GM19239 (cell line): ENCODE data around the gene HOXD8.

Experiments used
- DNase-seq: peaks from one replicate; pipeline ENCODE4 v3.0.0; 2011; ENCODE audit warnings: low spot score; ENCODE audit not compliant: insufficient read length
- FAIRE-seq: peaks from 2 replicates; lab custom pipeline; 2011; peaks lifted over from hg19 to GRCh38; lab: Jason Lieb, UNC

The HOXD8 gene

DNA sequence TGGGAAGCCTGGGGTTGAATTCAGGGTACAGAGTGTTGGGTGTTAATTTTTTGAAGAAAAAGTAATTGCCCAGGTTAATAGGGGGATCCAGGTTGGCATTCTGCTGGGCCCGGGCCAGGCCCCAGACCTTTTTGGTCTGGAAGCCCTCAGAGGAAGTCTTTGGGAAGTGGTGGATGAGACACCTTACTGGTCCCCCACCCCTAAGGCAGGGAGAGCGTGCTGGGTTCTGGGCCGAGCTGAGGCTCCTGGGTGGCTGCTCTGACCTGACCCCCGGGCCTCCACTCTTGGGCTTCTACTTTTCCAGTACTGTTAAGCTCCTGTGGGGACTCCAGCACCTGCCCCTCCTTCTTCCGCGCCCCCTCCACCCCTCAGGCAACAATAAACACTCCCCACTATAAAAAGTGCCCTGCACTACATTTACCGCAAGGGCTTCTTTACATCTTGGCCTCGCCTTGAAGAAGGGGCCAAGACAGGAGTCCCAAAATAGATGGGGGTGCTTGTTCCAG is 26.8 kb downstream of the HOXD8 start:
- DNase-seq (no peak), FAIRE-seq (no peak)

DNA sequence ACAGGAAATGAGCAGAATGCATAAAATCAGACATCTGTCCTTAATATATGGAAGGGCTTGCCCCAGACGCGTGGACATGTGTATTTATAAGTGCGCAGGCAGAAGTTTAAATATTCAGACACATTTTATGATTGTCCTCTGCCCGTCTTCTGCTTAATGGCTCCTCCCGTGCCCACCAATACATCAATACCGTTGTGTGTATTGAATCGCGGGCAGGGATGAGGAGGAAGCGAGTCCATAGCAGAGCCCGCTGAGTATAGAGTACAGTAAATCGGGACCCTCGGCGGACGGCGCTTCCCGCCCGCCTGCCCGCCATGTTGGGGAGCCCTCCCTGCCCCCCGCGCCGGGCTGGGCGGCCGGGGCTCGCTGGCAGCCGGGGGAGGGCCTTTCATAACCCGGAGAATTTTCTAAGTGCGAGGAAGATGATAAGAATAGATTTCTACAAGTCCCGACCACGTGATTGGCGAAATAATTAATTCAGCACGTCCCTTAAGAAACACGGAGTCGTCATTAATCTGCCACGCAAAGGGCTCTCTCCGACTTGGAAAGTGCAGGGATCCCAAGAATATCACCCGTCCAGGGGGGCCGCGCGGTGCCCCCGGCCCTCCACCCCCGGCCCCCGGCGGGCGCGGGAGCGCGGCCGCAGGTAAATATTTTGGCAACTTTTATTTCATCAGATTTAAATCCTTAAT is 27.4 kb downstream of the HOXD8 start, which contains the start of gene HOXD3:
Gene HOXD3 (plus strand): TSS at position 501 of the 692 bp plus-strand sequence. CDS start 11,808 bp downstream, outside the sequence.
- FAIRE-seq (no peak), DNase-seq (no peak)

DNA sequence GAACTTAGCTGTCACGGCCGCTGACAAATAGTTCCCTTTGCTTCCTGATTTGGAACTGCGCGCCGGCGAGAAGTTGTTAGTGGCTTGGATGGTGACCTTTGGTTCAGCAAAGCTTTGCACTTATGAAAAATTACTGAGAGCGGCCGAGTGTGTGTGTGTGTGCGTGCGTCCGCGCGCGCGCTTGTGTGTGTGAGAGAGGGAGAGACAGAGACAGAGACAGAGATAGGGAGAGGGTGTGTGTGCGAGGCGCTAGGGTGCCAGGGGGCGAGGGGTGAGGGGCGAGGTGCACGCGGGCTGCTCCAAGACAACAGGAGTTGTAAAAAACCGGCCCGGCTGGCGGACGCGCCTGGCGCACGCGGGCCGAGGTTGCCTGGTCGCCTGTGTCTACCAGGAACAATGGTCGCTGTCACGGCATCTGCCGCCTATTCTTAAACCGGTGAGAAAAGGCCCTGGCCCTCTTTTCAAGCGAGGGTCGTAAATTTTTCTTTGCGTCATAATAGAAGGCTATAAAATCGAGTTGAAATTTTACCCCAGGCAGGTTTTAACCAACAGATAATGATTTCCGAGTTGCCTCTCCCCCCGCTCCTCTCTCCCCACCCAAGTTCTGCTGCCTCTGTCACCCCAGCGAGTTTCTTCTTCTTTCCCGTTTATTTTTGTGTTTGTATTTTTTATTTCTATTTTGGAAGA is 28.1 kb downstream of the HOXD8 start:
- FAIRE-seq (no peak), DNase-seq (no peak)

DNA sequence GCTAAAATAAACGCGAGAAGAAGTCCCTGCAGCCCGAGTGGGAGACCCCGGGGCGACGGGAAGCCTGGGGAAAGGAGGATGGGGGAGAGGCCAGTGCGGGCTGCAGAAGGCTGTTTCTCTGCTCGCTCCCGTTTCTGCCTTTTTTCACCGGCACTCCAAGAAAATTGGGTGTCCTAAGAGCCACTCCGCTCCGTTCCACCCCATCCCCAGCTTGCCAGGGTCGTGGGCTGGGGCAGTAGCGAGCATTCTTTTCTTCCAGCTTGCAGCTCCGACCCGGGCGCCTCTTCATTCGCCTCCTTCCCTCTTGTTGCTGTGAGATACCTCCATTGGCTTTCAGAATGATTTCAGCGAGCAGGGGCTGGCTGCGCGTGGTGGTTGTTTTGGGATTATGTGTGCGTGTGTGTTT is 28.7 kb downstream of the HOXD8 start:
- no peak for DNase-seq
- no peak for FAIRE-seq

DNA sequence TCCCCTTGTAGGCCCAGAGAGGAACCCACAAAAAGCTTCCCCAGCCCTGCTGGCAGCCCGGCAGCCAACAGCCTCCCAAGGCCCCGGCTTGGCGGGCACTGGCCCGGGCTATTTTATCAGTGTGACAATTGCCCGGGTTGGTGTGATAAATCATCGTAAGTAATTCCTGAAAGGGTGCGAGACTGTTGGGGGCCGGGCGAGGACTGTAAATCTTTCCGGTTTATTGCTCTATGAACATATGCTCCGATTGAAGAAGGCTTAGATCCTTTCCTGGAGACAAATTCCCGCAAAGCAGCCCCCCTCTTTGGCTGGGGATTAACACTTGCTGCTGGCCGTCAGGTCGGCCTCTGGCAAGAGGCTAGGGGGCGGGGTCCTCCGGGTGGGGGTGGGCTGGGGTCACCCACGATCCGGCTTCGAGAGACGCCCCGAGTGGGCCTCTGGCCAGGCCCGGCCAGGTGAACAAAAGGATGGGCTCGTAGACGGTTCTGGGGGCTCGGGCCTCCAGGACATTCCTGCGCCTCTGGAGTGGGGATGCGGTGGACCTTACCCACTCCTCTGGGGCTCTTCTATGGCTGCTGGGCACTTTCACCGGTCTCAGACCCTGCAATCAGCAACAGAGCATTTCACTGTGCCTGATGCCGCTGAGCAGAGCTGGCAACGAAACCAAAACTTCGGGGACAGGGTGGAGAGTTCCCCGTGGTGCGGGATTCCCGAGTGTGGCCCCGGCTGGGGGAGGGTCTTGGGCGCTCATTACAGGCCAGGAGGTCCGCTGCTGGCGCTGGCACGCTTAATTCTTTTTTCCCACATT is 29.6 kb downstream of the HOXD8 start:
- DNase-seq, result no peak
- no peak for FAIRE-seq

DNA sequence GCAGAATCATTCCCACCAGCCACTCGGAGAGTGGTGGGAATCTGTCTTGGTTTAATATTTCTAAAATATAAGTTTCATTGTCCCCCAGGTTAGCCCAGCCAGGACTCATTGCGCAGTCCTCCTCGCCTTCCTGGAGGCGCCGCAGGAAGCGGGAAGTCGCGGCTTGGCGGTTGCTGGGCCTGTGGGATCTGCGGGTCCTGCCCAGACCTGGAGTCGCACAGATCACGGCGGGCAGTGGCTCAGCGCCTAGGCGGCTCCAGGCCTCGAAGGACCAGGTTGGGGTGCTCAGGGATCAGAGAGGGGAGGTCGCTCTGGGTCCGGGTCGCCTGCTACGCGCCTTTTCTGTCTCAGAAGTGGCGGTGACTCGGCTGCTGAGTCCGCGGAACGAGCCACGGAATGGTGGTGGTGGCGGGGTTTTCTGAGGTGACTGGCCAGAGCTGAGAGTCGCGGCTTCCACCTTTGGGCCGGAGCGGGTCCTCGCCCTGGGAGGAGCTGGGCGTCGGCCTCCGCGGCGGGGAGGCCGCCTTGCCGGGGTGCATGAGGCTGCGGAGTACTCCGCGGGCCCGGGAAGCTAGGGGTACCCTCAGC is 30.3 kb downstream of the HOXD8 start:
- FAIRE-seq, result no peak
- DNase-seq, result no peak

DNA sequence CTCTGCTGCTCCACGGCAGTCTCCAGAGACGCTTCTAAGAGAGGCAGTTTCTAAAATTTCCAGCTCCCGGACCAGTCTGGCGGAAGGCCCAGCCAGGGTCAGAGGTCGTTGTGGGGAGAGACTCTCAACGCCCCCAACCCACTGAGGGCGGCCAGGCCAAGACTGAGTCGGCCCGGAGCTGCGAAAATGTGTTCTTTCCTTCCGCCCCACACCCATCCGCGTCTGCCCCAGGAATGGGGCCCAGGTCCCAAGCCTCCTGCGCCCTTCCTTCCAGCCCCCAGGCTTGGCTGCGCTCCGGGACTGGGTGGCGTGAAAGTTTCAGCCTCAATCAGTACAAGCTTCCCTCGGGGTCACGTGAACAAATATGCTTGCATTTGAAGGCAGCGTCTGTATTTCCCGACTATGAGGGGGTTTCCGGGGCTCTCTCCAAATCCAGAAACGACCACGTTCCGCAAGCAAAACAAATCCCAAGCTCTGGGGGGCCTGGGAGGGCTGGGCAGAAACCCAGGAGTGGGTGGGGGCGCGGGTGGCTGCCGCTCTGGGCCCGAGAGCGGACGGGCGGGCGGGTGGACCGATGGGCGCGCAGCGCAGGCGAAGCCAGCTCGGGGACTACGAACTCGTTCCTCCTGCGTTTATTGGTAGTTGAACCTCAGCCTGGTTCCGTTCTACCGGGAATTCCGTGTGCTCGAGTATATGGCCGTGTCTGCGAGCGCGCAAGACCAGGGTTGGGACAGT is 30.9 kb downstream of the HOXD8 start:
- no peak for FAIRE-seq
- DNase-seq, result no peak

DNA sequence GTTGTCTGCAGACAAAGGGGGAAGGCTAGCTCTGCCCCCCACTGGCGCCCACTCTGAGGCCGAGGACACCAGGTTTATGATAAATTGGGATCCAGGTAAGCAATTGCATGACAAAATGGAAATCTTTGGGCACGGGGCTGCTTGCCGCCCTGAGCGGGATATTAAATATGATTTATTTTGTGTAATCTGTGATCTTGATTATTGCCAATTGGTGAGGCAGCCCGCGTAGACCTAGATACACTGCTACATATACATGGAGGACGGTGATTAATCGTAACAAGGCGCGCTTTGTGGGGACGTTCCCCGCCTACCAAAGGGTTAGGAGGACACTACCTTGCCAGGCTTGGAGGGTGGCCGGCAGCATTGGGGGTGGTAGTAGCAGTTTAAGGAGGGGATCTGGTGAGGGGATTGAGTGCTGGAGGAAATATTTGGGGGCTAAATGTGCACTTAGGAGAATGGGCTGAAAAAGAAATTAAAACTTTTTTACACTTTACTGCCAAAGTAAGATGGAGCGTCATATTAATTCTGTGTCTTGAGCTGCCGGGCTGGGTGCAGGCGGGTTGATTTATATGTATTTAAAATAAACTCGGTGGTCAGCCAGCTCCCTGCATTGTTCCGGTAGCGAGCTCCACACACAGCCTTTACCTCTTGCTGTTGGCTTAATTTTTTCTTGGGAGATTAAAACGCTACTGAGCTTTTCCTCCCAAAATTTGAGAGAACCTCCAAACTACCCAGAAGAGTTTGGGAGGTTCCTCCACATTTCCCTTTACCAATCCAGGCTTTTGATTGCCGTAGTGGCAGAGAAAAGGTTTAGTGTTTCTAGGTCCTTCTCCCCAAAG is 31.7 kb downstream of the HOXD8 start:
- no peak for DNase-seq
- no peak for FAIRE-seq

DNA sequence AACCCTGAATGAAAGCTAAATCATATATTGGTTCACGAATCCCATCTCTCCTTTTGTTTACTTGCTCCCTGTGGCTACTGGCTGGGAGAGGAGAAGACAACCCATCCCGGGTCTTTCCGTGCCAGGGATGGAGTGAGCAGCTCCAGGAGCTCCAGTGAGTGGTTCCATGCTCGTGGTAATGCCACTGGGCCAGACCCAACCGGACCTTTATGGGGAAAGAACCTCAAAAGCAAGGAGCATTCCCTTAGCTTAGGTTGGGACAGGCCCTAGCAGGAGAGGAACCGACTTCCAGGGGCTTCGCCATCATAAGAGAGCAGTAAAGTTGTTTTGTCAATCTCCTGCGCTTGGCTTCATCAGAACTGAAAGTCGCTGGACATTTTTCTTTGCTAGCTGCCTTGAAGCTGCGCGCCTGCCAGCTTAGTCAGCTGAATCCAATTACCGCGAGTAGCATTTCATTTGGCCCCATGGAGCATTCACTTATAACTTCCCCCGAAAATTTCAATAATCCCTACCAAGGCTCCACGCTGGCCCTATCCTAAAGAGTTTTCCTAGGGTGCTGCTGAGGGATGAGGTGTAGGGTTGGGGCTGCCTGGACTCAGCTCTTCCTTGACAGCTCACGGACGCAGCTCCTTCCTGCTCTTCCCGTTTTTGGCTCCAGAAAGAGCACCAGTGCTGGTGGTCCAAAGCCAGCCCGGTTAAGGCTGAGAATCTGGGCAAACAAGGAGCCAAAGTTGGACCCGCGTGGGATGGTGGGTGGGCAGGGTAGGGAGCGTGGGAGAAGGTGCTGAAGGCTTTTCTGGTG is 32.5 kb downstream of the HOXD8 start:
- FAIRE-seq (no peak), DNase-seq (no peak)

DNA sequence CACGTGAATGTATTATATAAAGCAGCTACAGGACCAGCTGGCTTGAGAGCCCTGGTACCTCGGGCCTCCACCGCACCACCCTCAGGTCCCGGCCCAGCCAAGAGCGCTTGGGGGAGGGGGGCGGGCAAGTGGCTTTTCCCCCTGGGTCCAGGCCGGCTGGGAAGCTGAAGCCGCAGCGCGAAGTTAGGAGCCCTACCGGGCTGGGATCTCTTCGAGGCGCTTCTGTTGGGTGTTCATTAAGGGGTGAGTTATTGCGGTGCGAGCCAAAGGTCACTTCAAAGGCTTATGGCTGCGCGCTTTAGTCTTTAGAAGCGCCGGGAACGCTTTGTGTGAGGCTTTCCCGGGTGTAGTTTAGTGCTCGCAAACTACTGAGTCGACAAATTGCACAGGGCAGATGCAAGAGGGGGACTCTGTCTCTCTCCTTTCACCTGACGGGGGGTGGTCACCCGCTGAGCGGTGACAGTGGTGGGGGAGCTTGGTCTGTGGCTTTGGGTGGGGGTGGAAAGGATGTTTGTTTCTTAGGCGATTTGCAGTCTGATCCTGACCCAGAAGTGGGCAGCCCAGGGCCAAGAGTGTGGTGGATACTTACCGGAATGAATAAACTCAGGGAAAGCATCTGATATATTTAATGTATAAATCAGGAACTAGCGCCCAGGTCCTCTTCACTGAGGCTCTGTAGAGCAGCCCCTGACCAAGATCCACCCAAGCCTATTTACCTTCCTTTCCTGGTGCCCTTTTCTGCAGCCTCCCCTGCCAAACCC is 33.6 kb downstream of the HOXD8 start:
- no peak for DNase-seq
- no peak for FAIRE-seq

DNA sequence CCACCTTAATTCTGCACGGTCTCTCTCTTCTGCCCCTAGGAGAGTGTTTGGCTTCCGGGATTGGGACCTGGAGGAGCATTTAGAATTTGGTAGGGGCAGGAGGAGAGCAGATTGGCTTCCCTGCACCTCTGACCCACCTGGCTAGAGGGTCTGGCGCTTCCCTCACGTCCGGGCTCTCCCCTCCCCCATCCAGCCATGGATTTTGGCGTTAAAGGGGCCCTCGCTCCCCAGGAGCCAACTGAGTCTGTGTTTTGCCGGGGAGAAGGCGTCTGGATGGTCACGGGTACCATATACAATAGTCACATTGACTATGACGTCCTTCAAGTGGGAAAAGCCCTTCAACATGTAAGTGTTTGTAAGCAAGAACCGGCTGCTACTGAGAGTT is 34.2 kb downstream of the HOXD8 start:
- DNase-seq (no peak), FAIRE-seq (no peak)

DNA sequence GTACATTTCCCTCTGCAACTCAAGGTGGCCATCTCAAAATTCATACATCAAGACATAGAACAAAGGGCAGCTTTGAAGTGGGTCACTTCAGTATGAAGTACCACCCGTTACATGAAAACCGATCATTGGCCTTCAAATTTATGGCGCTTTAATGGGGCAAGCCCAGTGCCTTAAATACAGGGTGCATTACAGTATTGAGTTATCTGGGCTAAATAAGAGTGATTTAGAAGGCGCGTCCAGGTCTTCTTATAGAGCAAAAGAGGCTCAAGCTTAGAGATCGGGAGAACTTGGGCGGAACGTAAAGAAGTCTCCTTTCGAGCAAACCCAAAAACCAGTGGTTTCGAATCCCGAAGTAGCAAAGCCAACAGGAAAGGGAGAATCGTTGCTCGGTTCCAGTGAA is 34.7 kb downstream of the HOXD8 start:
- DNase-seq (no peak), FAIRE-seq (no peak)

DNA sequence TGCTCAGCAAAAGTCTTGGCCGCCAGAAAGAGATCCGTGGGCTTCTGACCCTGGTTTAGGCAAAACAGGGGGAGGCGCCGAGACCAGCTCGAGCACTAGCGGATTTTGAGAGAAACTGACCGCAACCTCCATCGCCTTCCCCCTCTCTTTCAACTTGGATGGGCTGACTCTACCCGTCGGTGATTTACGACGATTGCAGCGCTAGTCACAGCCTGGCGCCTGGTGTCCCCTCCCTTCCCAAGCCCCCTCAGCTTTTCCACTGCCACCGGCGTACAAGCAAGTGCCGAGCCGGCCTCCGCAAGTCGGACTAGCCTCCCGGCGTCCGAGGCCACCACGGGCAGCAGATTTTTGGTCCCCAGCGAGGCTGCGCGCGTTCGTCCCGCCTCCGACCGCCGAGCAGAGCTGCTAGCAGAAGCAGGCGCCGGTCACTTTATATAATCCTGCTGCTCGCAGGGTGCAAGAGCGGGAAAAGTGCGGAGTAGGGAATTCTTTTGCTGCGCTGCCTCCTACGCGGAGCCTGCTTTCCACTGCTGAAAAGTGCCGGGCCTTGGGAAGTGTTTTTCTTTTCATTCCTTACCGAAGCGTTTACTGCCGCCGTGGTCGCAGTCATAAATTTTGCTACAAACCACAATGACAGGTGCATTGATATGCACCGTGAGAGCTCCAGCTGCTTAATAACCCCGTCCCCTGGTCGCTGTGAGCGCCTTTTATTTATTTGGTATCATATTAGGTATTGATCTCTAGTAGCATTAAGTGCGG is 35.3 kb downstream of the HOXD8 start:
- FAIRE-seq (no peak), DNase-seq (no peak)

DNA sequence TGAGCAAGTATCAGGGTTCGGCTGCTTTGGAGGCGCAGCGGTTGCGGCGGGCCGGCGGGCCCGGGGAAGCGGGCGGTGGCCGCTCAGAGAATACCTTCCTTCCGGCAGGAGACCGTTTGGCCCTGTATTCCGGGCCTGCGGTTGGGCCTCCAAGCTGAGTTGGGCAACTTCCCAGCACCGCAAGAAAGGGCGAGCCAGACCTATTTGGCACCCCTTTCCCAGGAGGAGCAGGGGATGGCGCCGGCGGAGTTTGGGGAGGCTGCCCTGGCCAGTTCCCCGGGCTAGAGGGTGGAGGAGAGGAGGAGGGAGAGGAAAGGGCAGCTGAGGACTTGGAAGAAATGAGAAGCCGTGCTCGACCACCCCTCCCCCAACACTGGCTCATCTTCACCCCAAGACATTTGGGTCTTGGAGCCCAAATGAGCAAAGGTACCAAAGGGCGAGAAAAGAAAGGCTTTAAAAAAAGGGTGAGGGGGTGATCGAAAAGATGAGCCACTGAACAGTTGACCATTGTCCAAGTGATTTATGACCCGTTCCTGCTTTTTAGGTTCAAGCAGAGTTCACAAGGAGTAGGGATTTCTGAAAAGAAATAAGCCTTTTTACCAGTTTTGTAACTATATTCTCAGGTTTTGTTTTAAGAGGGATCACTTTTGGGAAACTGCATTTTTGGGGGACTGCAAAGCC is 36.0 kb downstream of the HOXD8 start:
- no peak for FAIRE-seq
- no peak for DNase-seq

DNA sequence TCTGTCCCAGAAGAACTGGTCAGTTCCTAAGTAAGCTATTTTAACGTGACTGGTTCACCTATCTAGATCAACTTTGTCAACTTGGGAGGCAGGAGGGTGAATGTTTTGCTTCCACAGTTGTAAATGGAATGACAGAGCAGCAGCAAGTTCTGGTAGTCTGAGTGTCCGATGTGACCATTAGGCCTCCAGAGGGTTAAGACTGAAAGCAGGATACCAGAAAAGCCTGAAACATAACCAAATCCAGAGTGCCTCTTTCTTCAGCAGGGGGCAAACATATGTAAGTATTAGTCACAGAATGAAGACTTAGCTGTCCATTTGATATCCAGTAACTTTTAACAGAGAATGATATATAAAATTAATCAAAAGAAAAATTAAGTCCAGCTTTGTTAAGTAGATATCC is 36.8 kb downstream of the HOXD8 start:
- no peak for DNase-seq
- no peak for FAIRE-seq

DNA sequence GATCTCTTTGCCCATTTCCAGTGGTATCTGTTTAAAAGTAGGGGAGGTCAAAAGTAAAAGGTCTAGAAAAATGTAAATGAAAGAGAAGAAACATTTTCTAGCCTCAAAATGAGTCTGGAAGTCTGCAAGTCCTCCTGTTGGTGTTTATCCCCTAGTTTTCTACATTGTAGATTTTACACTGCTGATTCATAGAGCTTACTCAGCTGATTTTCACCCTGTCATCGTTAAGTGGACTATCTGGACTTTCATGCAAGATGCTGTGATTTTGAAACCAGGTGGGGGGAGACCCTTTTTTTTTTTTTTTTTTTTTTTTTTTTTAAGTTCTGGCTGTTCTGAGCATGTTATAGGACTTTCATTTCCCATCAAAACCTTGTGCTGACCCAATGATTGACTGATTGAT is 37.9 kb downstream of the HOXD8 start:
- FAIRE-seq (no peak), DNase-seq (no peak)
